Hypothalamus (tissue), 51 donors: ENCODE data around the gene ADCY7.

Experiments
- DNase-seq, 51 donors: peaks; one replicate each; lab custom pipeline; 2025; lab: John Stamatoyannopoulos, UW

Gene ADCY7

DNA sequence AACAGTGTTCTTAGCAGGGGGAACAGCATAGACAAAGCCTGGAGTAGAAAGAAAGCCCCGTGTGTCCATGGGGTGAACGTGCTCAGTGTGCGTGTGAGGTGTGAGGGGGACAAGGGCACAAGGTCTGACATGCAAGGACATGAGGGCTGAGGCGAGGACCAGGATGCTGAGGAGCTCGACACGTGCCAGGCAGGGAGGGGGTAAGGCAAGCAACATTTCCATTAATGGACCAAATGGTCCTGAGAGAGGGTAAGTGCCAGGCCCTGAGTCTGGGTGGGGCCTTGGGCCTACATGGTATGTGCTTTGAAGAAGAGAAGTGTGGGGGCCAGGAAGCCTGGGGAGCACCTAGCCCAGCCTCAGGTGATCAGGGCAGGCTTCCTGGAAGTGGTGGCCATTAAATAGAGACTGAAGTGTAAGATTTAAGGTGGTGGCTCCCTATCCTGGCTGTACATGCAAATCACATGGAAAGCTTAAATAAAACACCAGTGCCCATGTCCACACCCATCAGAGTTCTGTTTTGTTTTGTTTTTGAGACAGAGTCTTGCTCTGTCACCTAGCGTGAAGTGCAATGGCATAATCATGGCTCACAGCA is 29.3 kb downstream of the ADCY7 start:
- no peak for DNase-seq

DNA sequence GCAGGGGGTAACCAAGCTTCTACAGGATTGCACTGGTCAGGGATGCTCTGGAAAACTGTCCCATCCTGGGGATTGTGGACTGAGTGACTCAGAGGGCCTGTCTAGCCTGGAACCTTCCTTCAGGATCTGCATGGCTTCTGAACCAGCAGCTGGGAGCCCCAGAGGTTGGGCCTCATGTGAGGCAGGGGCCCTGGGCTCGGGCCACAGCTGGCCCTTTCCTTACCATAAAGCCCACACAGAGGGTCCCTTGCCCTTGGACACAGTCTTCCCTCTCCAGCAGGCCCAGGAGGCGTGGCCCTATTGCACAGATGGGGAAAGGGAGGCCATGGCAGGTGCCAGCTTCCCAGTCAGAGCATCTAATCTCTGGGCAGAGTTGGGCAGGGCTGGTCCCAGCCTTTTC is 30.5 kb downstream of the ADCY7 start:
- DNase-seq, result no peak

DNA sequence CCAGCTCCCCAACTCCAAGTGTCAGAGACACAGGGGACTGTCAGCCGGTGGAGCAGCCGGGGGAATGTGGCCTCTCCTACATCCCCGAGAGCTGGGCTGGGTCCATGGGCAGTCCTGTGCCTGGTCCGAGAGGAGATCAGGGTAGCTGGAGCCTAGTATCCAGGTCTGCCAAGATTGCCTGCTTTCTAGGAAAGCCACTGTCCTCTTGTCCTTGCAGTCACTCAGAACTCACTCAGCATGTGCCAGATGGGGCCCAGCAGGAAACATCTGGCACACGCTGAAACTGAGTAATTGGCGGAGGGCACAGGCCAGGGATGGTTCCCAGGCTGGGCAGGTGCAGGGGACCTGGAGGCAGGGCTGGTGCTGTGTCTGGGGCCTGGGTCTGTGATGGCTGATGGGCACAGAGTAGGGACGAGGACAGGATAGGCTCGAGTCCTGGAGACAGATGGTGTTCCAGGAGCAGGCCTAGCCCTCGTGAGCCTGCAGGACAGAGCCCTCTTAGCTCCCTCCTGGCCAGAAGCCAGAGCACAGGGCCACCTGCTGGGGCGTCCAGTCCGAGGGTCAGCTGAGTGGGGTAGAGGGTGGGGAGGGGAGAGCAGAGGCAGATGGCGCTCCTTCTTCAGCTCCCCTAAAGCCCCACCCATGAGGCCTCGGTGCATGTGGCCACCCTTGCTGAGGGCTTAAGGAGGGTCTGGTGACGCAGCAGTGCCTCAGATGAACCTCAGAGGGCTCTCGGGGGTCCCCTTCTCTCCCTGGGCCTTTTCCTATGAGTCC is 31.1 kb downstream of the ADCY7 start:
- DNase-seq, result no peak

DNA sequence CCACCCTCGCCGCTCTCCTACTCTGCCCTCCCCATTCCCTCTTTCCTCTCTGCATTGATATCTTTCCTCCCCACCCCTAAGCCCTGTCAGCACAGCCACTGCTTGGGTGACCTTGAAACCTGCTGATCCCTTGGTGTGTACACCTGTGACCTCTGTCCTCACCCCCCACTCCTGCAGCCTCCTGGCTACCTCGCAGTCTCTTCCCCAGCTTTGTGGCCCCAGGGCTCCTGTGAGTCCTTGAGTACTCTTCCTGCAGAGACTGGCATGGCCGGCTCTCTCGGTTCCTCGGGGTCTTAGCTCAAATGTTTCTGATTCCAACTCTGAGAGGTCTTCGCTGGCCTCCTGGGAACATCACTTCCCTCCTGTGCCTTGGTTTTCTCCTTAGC is 31.7 kb downstream of the ADCY7 start:
- no peak for DNase-seq

DNA sequence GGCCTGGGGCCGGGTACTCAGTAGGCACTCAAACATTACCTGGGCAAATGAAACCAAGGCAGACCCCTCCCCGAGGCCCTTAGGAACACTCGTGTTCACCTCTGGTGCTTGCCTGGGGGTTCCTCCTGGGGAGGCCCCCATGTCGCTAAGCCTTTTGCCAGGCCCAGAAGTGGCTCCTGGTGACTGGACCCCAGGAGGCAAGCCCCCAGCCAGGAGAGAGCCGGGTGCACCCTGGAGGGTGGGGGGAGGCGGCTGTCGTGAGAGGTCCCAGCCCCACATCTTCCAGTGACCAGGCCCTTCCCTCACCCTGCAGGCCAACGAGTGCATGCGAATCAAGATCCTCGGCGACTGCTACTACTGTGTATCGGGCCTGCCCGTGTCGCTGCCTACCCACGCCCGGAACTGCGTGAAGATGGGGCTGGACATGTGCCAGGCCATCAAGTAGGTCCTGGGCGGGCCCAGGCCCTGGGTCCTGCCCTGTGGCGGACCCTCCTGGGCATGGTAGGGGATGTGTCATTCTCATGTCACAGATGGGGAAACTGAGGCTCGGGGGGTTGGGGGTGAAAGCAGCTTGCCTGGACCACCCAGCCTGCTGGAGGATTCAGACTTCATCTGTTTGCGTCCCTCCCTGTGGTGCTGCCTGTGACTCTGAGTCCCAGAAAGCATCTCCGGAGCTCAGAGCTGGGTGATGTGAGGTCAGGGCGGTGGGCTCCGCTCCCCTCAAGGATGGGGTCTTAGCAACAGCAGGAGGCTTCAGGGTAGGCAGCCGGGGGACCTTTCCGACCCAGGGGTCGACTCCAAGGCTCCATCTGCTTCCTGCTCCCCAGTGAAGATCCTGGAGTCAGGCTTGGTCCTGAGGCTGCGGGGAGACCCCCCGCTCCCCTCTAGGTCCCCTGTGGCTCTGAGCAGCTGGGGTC is 32.5 kb downstream of the ADCY7 start:
- no peak for DNase-seq

GRCh38 chr16:50299508-50300105 is 33.3 kb downstream of the ADCY7 start:
- DNase-seq, result no peak

- DNase-seq, result no peak
These were observed 34.7 kb downstream of the ADCY7 start for GRCh38 chr16:50300942-50301625.

- DNase-seq, result no peak
These were observed 35.5 kb downstream of the ADCY7 start for GRCh38 chr16:50301626-50302471.

- no peak for DNase-seq
These were observed 36.2 kb downstream of the ADCY7 start for GRCh38 chr16:50302472-50303005.

DNA sequence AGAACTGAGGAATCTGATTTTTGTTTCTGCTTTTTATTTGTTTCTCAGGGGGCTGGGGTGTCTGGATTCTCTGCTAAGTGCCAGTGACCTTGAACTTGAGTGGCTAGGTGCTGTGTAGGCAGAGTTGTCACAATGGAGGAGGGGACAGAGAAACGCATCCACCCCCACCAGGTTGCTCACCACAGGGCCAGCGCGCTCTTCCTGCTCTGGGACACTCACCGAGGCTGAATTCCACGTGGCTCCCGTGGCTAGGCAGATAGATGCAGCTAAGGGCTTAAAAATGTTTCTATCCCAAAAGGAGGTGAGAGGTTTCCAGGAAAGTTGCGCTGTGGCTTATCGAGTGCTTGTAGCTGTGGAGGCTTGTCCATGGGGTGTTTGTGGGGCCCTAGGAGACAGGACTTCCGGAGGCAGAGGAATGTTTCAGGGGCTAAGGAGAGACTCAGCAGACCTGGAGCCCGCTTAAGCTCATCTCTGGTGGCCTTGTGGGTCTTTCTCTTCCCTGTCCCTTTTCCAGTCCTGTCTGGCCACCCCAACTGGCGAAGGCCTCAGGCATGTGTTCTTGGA is 36.8 kb downstream of the ADCY7 start:
- no peak for DNase-seq

DNA sequence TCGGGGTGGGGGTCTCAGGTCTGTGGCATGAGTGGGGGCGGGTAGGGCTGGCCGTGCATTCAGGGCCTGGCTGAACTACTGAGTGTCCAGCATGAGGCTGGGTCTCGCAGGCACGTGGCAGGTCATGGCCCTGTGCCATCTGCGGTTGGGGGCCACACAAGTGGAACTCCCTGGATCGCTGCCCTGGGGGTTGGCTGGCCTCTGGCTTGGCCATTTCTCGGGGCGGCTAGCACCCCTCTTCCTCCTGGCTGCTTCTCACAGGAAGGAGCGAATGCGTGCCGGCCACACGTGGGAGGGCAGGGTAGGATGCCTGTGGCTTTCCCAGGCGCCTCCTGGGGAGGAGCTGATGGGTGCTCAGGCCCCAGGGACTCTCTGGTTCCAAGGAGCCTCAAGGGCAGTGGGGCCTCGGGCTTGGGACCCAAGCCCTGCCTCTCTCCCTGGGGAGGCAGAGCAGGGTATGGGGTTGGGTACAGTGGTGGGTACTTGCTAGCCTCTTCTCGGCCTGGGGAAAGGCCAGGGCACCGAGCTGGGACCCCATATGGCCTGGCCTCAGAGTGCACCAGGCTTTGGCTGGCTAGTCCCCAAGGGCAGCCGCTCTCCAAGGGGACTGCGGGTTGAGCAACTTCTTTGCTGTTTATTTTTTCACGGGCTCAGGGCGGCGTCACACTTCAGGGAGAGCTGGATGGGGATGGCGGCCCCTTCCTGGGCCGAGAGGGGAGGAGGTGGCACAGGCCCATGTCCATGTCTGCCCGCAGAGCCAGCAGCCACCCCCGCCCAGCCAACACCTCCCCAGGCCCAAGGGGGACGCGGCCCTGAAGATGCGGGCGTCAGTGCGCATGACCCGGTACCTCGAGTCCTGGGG is 37.5 kb downstream of the ADCY7 start:
- no peak for DNase-seq

GRCh38 chr16:50304467-50305440 is 38.4 kb downstream of the ADCY7 start:
- DNase-seq, result no peak

DNA sequence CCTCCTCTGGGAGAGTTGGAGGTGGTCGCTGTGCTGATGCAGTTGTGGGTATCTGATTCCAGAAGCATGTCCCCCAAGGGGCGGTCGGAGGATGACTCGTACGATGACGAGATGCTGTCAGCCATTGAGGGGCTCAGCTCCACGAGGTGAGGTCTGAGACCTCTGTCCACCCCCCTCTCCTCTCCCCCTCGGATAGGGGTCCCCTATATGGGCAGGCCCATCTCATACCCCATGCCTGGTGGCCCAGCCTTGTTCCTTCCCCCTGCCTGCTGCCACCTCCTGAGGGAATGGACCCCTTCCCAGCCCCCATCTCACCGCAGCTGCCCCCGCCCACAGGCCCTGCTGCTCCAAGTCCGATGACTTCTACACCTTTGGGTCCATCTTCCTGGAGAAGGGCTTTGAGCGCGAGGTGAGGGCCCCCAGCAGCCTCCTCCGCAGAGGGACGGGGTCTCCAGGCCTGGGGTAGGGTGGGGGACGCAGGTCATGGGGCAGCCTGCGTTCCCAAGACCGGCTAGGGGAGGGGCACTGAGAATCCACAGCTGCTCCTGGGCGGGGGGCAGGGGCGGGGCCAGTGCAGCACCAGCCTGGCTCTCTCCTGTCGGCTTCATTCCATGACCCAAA is 39.2 kb downstream of the ADCY7 start:
- no peak for DNase-seq

DNA sequence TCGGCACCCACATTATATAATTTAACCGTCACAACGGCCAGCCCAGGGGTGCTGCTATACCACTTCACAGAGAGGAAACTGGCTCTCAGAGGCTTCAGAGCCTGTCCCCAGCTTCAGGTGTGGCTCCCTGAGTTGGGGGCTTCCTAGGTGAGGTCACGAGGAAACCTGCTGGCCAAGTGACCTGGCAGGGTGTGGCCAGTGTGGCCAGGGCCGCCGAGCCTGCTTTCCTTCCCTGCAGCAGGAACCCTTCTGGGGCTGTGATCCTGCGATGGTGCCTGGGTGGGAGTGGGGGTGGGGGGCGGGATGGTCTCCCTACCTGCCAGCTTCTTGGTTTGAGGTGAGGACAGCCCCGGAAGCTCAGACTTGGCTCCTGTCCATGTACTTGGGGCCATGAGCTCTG is 39.9 kb downstream of the ADCY7 start:
- DNase-seq, result no peak

DNA sequence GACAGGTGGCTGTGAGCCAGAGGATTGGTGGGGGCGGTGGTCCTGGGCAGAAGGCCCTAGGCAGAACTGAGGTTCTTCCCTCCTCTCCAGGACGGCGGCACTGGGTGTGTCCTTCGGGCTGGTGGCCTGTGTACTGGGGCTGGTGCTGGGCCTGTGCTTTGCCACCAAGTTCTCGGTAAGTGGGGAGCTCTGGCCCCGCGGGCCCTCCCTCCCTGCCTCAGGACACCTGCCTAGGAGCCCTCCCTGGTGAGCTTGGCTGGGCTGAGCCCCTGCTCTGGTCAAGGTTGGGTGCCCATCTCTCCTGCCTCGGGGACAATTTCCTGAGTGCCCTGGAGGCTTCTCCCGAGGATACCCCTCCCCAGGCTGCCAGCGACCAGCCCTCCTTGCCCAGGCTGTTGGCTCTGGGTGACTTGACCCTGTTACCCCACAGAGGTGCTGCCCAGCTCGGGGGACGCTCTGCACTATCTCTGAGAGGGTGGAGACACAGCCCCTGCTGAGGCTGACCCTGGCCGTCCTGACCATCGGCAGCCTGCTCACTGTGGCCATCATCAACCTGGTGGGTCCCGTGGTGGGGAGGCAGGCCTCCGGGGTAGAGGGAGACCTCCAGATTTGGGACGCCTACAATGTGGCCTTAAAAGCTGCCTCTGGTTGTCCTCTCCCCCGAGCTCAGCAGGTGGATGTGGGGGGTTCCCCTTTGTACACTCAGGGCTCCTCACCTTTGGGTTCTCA is 42.0 kb downstream of the ADCY7 start:
- no peak for DNase-seq

DNA sequence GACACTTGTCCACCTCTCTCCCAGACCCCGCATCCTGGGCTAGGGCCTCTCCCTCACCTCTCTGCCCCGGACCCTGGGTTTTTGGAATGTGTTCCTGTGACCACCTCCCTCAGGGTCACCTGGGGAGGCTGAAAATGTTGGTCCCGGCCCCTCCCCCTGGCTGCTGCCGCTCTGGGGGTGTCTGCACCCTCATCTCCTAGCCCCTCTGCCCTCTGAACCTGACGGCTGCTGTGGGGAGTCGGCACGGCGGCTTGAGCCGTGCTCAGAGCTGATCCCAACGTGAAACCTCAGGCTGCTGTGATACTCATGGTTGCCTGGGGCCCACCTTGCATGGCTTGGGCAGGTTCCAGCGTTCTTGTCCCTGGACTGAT is 42.8 kb downstream of the ADCY7 start:
- DNase-seq, result no peak
